GM21526 (cell line): ENCODE measurements around the gene CNTNAP2.
A peak's percentile ranks its signal among the peaks of the same experiment; 100 is the strongest.

Experiments used
- ATAC-seq: cut with Tn5 transposase; IDR thresholded peaks from one replicate; pipeline ENCODE4 v1.9.1; 2021; ENCODE audit warnings: moderate library complexity; ENCODE audit not compliant: unreplicated experiment, low FRiP score

CNTNAP2 gene

GRCh38 chr7:147923841-147924240 is 1807.2 kb downstream of the CNTNAP2 start:
- ATAC-seq = no peak

- no peak for ATAC-seq
These were observed 1820.8 kb downstream of the CNTNAP2 start for GRCh38 chr7:147937428-147937827.

GRCh38 chr7:147941381-147941780 is 1824.8 kb downstream of the CNTNAP2 start:
- no peak for ATAC-seq

- no peak for ATAC-seq
These were observed 1827.7 kb downstream of the CNTNAP2 start for GRCh38 chr7:147944321-147944720.

GRCh38 chr7:147952918-147953317 is 1836.3 kb downstream of the CNTNAP2 start:
- no peak for ATAC-seq

- no peak for ATAC-seq
These were observed 1851.5 kb downstream of the CNTNAP2 start for GRCh38 chr7:147968046-147968610.

GRCh38 chr7:147971606-147972110 is 1855.1 kb downstream of the CNTNAP2 start:
- no peak for ATAC-seq

GRCh38 chr7:147978201-147978600 is 1861.6 kb downstream of the CNTNAP2 start:
- no peak for ATAC-seq

GRCh38 chr7:147978651-147979050 is 1862.0 kb downstream of the CNTNAP2 start:
- no peak for ATAC-seq

GRCh38 chr7:147980826-147981813 is 1864.5 kb downstream of the CNTNAP2 start:
- peak; percentile 92 for ATAC-seq

GRCh38 chr7:147982307-147982706 is 1865.7 kb downstream of the CNTNAP2 start:
- no peak for ATAC-seq

GRCh38 chr7:147984265-147984664 is 1867.7 kb downstream of the CNTNAP2 start:
- ATAC-seq = no peak

GRCh38 chr7:147990079-147990478 is 1873.5 kb downstream of the CNTNAP2 start:
- ATAC-seq = no peak

- ATAC-seq = no peak
These were observed 1874.3 kb downstream of the CNTNAP2 start for GRCh38 chr7:147990942-147991341.

GRCh38 chr7:147992698-147993097 is 1876.1 kb downstream of the CNTNAP2 start:
- no peak for ATAC-seq

- no peak for ATAC-seq
These were observed 1881.0 kb downstream of the CNTNAP2 start for GRCh38 chr7:147997636-147998035.

- no peak for ATAC-seq
These were observed 1883.4 kb downstream of the CNTNAP2 start for GRCh38 chr7:147999962-148000361.

- no peak for ATAC-seq
These were observed 1895.2 kb downstream of the CNTNAP2 start for GRCh38 chr7:148011753-148012152.

- no peak for ATAC-seq
These were observed 1897.4 kb downstream of the CNTNAP2 start for GRCh38 chr7:148014001-148014400.

- ATAC-seq = no peak
These were observed 1897.9 kb downstream of the CNTNAP2 start for GRCh38 chr7:148014541-148014940.

- ATAC-seq = no peak
These were observed 1900.5 kb downstream of the CNTNAP2 start for GRCh38 chr7:148017126-148017525.

- ATAC-seq = no peak
These were observed 1904.1 kb downstream of the CNTNAP2 start for GRCh38 chr7:148020679-148021078.
